A549 (cell line): ENCODE results near the gene SMIM35. TPM values are rescaled to one million over a fixed set of nuclear protein-coding genes. Genes with fewer than 3 reads are reported as not detected.

Experiments used
- ATAC-seq, 2 experiments: fragments of 200-7000 bp in 1 of 2; fragments of >200 bp in 1 of 2; cut with Nextera tagmentation in 1 of 2; cut with Tn5 transposase in 1 of 2; 3 replicates each; pipeline versions ENCODE4 v1.8.0 to v1.9.1; 2018 to 2020; ENCODE audit warnings: mild to moderate bottlenecking in 1 of 2, moderate library complexity in 1 of 2
- CTCF ChIA-PET: fragments of 300-600 bp; sonication (Branson Sonifier 250); formaldehyde crosslinking; extraction: SDS; loops from one replicate; lab custom pipeline; 2021; ENCODE audit warnings: antibody characterized with exemption, inconsistent platforms; lab: Yijun Ruan, JAX
- POLR2A ChIA-PET: fragments of 350-600 bp; formaldehyde crosslinking; extraction: SDS; loops from one replicate; lab custom pipeline; 2021; ENCODE audit warnings: antibody characterized with exemption, inconsistent platforms; lab: Yijun Ruan, JAX
- DNase-seq, 2 experiments: peaks; one replicate each; pipeline versions ENCODE4 v3.0.0 to v3.0.0-alpha.2; 2011 to 2016; ENCODE audit warnings: low read depth in 1 of 2, low spot score in 1 of 2
- FAIRE-seq: peaks from 2 replicates; lab custom pipeline; 2011; peaks lifted over from hg19 to GRCh38; lab: Jason Lieb, UNC
- H3K27ac ChIP-seq, 2 experiments: fragments of >200 bp; sonication (Bioruptor Twin); formaldehyde crosslinking; 3 replicates each; pipeline ENCODE4 v1.5.1; 2016 to 2017
- H3K4me1 ChIP-seq: fragments of >200 bp; sonication (Bioruptor Twin); formaldehyde crosslinking; 3 replicates; pipeline ENCODE4 v1.6.1; 2016
- H3K4me2 ChIP-seq: fragments of >200 bp; sonication (Bioruptor Twin); formaldehyde crosslinking; 3 replicates; pipeline ENCODE4 v1.6.1; 2016
- H3K4me3 ChIP-seq: fragments of >200 bp; sonication (Bioruptor Twin); formaldehyde crosslinking; 3 replicates; pipeline ENCODE4 v1.5.1; 2016
- H3K9me3 ChIP-seq: fragments of >200 bp; sonication (Bioruptor Twin); formaldehyde crosslinking; 3 replicates; pipeline ENCODE4 v1.6.1; 2016
- BCL3 ChIP-seq: fragments of >200 bp; sonication (Bioruptor Twin); formaldehyde crosslinking; IDR thresholded peaks from 3 replicates; pipeline ENCODE4 v1.6.1; 2016
- CEBPB ChIP-seq, 2 experiments: fragments of >200 bp in 1 of 2; sonication (Bioruptor Twin) in 1 of 2; formaldehyde crosslinking in 1 of 2; IDR thresholded peaks; 2 replicates each; pipeline ENCODE4 v1.6.1; 2012 to 2016
- CHD2 ChIP-seq: fragments of 150-350 bp; IDR thresholded peaks from 2 replicates; pipeline ENCODE4 v1.6.1; 2014; ENCODE audit warnings: low read length; ENCODE audit not compliant: partially characterized antibody
- CHD4 ChIP-seq: fragments of 200-600 bp; sonication (generic); IDR thresholded peaks from 2 replicates; pipeline ENCODE4 v1.6.1; 2016; ENCODE audit warnings: antibody characterized with exemption, mild to moderate bottlenecking, borderline replicate concordance
- CTCF ChIP-seq: fragments of >200 bp; sonication (Bioruptor Twin); formaldehyde crosslinking; IDR thresholded peaks from 3 replicates; pipeline ENCODE4 v1.5.1; 2016
- EHF ChIP-seq: fragments of 250-450 bp; sonication (Bioruptor Pico); IDR thresholded peaks from 2 replicates; pipeline ENCODE4 v1.5.0; 2020; ENCODE audit warnings: mild to moderate bottlenecking
- EHMT2 ChIP-seq: fragments of 200-600 bp; sonication (generic); IDR thresholded peaks from 2 replicates; pipeline ENCODE4 v1.6.1; 2016; ENCODE audit warnings: antibody characterized with exemption, low read depth, mild to moderate bottlenecking, moderate library complexity
- EP300 ChIP-seq, 2 experiments: fragments of >200 bp; sonication (Bioruptor Twin); formaldehyde crosslinking; IDR thresholded peaks; 2 replicates in 1 of 2; 3 replicates in 1 of 2; pipeline ENCODE4 v1.6.1; 2016 to 2017
- ESRRA ChIP-seq: fragments of 150-350 bp; IDR thresholded peaks from 2 replicates; pipeline ENCODE4 v1.6.1; 2014; ENCODE audit warnings: mild to moderate bottlenecking, low read length, borderline replicate concordance
- HES2 ChIP-seq: fragments of >200 bp; sonication (Bioruptor Twin); formaldehyde crosslinking; IDR thresholded peaks from 2 replicates; pipeline ENCODE4 v1.6.1; 2016
- HOXA7 ChIP-seq: fragments of 250-450 bp; sonication (Bioruptor Pico); IDR thresholded peaks from 2 replicates; pipeline ENCODE4 v1.5.0; 2020; ENCODE audit warnings: mild to moderate bottlenecking, moderate library complexity
- JUNB ChIP-seq: fragments of >200 bp; sonication (Bioruptor Twin); formaldehyde crosslinking; IDR thresholded peaks from 2 replicates; pipeline ENCODE4 v1.6.1; 2016
- KDM1A ChIP-seq: fragments of 200-600 bp; sonication (generic); IDR thresholded peaks from 2 replicates; pipeline ENCODE4 v1.6.1; 2016; ENCODE audit warnings: low read depth, mild to moderate bottlenecking
- MAX ChIP-seq: IDR thresholded peaks from 2 replicates; pipeline ENCODE4 v1.6.1; 2012
- NFE2L2 ChIP-seq: fragments of 150-350 bp; conservative IDR thresholded peaks from 2 replicates; pipeline ENCODE4 v1.6.1; 2014; ENCODE audit warnings: low read length
- NPAS2 ChIP-seq: fragments of 250-450 bp; sonication (Bioruptor Pico); IDR thresholded peaks from 2 replicates; pipeline ENCODE4 v1.8.0; 2022; ENCODE audit warnings: mild to moderate bottlenecking, moderate library complexity, borderline replicate concordance
- NR3C1 ChIP-seq: fragments of >200 bp; sonication (Bioruptor Twin); formaldehyde crosslinking; IDR thresholded peaks from 3 replicates; pipeline ENCODE4 v1.6.1; 2017
- PBX3 ChIP-seq: IDR thresholded peaks from 2 replicates; pipeline ENCODE4 v1.6.1; 2012
- PHF8 ChIP-seq: fragments of 200-600 bp; sonication (generic); IDR thresholded peaks from 2 replicates; pipeline ENCODE4 v1.6.1; 2016; ENCODE audit warnings: low read depth, mild to moderate bottlenecking, antibody characterized with exemption, moderate library complexity, borderline replicate concordance
- RAD21 ChIP-seq, 2 experiments: fragments of >200 bp in 1 of 2; sonication (Bioruptor Twin) in 1 of 2; formaldehyde crosslinking in 1 of 2; IDR thresholded peaks in 1 of 2; conservative IDR thresholded peaks in 1 of 2; 2 replicates in 1 of 2; 3 replicates in 1 of 2; pipeline ENCODE4 v1.6.1; 2012 to 2018; ENCODE audit warnings: inconsistent platforms in 1 of 2
- SMC3 ChIP-seq: fragments of >200 bp; sonication (Bioruptor Twin); formaldehyde crosslinking; IDR thresholded peaks from 3 replicates; pipeline ENCODE4 v1.6.1; 2018; ENCODE audit warnings: inconsistent platforms
- TFCP2L1 ChIP-seq: fragments of 250-450 bp; sonication (Bioruptor Pico); IDR thresholded peaks from 2 replicates; pipeline ENCODE4 v1.5.0; 2021; ENCODE audit warnings: mild to moderate bottlenecking
- TP53 ChIP-seq: fragments of 250-450 bp; sonication (Bioruptor Pico); IDR thresholded peaks from 2 replicates; pipeline ENCODE4 v1.5.0; 2021; ENCODE audit warnings: mild to moderate bottlenecking, moderate library complexity
- ZC3H11A ChIP-seq: fragments of 450-650 bp; IDR thresholded peaks from 2 replicates; pipeline ENCODE4 v1.6.1; 2014; ENCODE audit warnings: antibody characterized with exemption, mild to moderate bottlenecking
- ZFP36 ChIP-seq: fragments of 450-650 bp; IDR thresholded peaks from 2 replicates; pipeline ENCODE4 v1.6.1; 2014; ENCODE audit warnings: borderline replicate concordance; ENCODE audit not compliant: partially characterized antibody
- WGBS: methylation state at CpG from one replicate; pipeline ENCODE4 v1.1.6; 2017; ENCODE audit errors: missing lambda C conversion rate; 5-methylcytosine and 5-hydroxymethylcytosine counted together
- polyA plus RNA-seq, 4 experiments: library from polyadenylated mRNA; depleted of rRNA in 3 of 4; stranded (reverse); fragments of >200 nt; fragmentation: RNase III in 1 of 4; extraction: RNeasy Plus Mini Kit Qiagen cat#74134 plus additional on column Dnase treatment in 1 of 4; gene quantifications; 2 replicates in 3 of 4; 3 replicates in 1 of 4; pipeline ENCODE4 v1.2.3, GENCODE V29; 2011 to 2017

The SMIM35 gene
- polyA plus RNA-seq, 2 of the 4 experiments (the other 2 are of a cell fraction) = not detected

GRCh38 chr11:117998664-117999353 lies 88.0 kb downstream of the SMIM35 start (continued):
- TF ChIP-seq PBX3 (no peak), ZC3H11A (no peak), NFE2L2 (no peak), NR3C1 (no peak), ZFP36 (no peak), MAX (no peak), EP300 (IDR thresholded peaks at IDR 0.05) (no peak)

- Histone ChIP-seq H3K4me3 (no peak overlapping the region), H3K9me3 (no peaks in the 10 kb centered on the region), H3K27ac (no peak overlapping the region), H3K4me2 (no peak overlapping the region), H3K4me1 (no peaks in the 10 kb centered on the region)
- FAIRE-seq (no peak), ATAC-seq (no peak), DNase-seq (no peak)
- no peak for TF ChIP-seq CEBPB (IDR thresholded peaks at IDR 0.05)
- ChIA-PET POLR2A (no interaction called here), CTCF (no interaction called here)
- whole genome bisulfite sequencing = 74% methylated on average over 9 of the region's 9 CpGs
Measured at GRCh38 chr11:117997823-117998579, 88.8 kb downstream of the SMIM35 start.

- no peak overlapping the region for H3K4me2 ChIP-seq
- H3K9me3 ChIP-seq = no peaks in the 10 kb centered on the region
- FAIRE-seq = no peak
- WGBS = 76% methylated on average over 2 of the region's 2 CpGs
- no peak overlapping the region for H3K4me3 ChIP-seq
- CTCF ChIA-PET = no interaction called here
- TF ChIP-seq SMC3 = no peak
- TF ChIP-seq ZFP36 = no peak
- no peak for TF ChIP-seq NR3C1
- no peak for TF ChIP-seq PHF8
- no peak for TF ChIP-seq CHD4
- no peak for TF ChIP-seq TP53
- TF ChIP-seq HOXA7 (CRISPR knock-in tag) = no peak
- TF ChIP-seq EHMT2 = no peak
- no peak for TF ChIP-seq HES2
- TF ChIP-seq ESRRA = no peak
- no peak for TF ChIP-seq JUNB
- TF ChIP-seq CEBPB (IDR thresholded peaks at IDR 0.05) = no peak
- H3K4me1 ChIP-seq = no peaks in the 10 kb centered on the region
- no peak for ATAC-seq
- H3K27ac ChIP-seq = no peak overlapping the region
- POLR2A ChIA-PET = no interaction called here
- no peak for DNase-seq
Measured at GRCh38 chr11:117997406-117997805, 89.4 kb downstream of the SMIM35 start.

- no peak overlapping the region for H3K27ac ChIP-seq
- no CpG with 5 or more reads among the region's 4 CpGs for WGBS
- H3K4me2 ChIP-seq = no peak overlapping the region
- FAIRE-seq (no peak), DNase-seq (no peak), ATAC-seq (no peak)
- ChIA-PET POLR2A (no interaction called here), CTCF (interaction anchor here (1.1 to 1.4 kb wide), 2 partner anchors 50 to 57 kb away, joined by 3 to 4 read pairs; no protein-coding TSS in a partner anchor)
- no peaks in the 10 kb centered on the region for H3K9me3 ChIP-seq
- no peak overlapping the region for H3K4me3 ChIP-seq
- H3K4me1 ChIP-seq = no peaks in the 10 kb centered on the region
- TF ChIP-seq PBX3 (no peak), MAX (no peak), CTCF (no peak), RAD21 (conservative IDR thresholded peaks at IDR 0.05 in 1 of 2, IDR thresholded peaks at IDR 0.05 in 1 of 2) (no peak), ESRRA (no peak), BCL3 (no peak), KDM1A (no peak), SMC3 (no peak), TFCP2L1 (CRISPR knock-in tag) (no peak), EHMT2 (no peak), NPAS2 (CRISPR knock-in tag) (no peak), EHF (CRISPR knock-in tag) (no peak), NR3C1 (no peak), CHD2 (no peak), CEBPB (IDR thresholded peaks at IDR 0.05) (no peak)
Measured at GRCh38 chr11:117996058-117996457, 90.7 kb downstream of the SMIM35 start.
